HL-60 (cell line): ENCODE measurements around the gene GMDS.

ENCODE experiments used
- DNase-seq, 2 experiments: peaks; one replicate each; pipeline ENCODE4 v3.0.0-alpha.2; 2010 to 2020; ENCODE audit warnings: low read depth in 1 of 2, low spot score in 1 of 2
- H3K27ac ChIP-seq: fragments of 250-450 bp; sonication (Bioruptor Pico); replicated peaks from 2 replicates; pipeline ENCODE4 v1.5.1; 2020; ENCODE audit warnings: mild to moderate bottlenecking, moderate library complexity
- H3K27me3 ChIP-seq: fragments of 250-450 bp; sonication (Bioruptor Pico); 2 replicates; pipeline ENCODE4 v1.5.1; 2021; ENCODE audit warnings: mild to moderate bottlenecking, moderate library complexity; ENCODE audit not compliant: insufficient read depth, poor library complexity, severe bottlenecking
- H3K4me3 ChIP-seq: replicated peaks from 2 replicates; pipeline ENCODE4 v1.5.1; 2011; ENCODE audit warnings: mild to moderate bottlenecking, control low read depth, low read length; ENCODE audit not compliant: insufficient read depth
- GABPA ChIP-seq: IDR thresholded peaks from 2 replicates; pipeline ENCODE4 v1.6.1; 2012; ENCODE audit warnings: low read depth
- POLR2AphosphoS5 ChIP-seq: IDR thresholded peaks from 2 replicates; pipeline ENCODE4 v1.6.1; 2012; ENCODE audit warnings: low read depth
- SPI1 ChIP-seq: IDR thresholded peaks from 2 replicates; pipeline ENCODE4 v1.6.1; 2012; ENCODE audit warnings: low read depth, mild to moderate bottlenecking, borderline replicate concordance
- long read RNA-seq: library from polyadenylated mRNA; unstranded; transcript quantifications from one replicate; pipeline ENCODE4 v2.0.0, GENCODE V29; 2020
- TF ChIP-seq, protein P1 (sequence below): IDR thresholded peaks from 2 replicates; pipeline ENCODE4 v1.6.1; 2012; ENCODE audit warnings: low read depth; ENCODE audit not compliant: insufficient replicate concordance
- TF ChIP-seq, protein P2 (sequence below): IDR thresholded peaks from one replicate; pipeline ENCODE4 v1.5.1; 2011; ENCODE audit warnings: low read length, control low read depth, inconsistent platforms; ENCODE audit not compliant: insufficient read depth

GMDS gene
- long read RNA-seq, transcript GMDS-202 (11 exons, 1,752 nt) = major isoform, 429 of 459 reads
- long read RNA-seq, partial matches to known transcripts = 9 of 459 reads
- long read RNA-seq, other reads (novel, unspliced or antisense) = 21 of 459 reads

DNA sequence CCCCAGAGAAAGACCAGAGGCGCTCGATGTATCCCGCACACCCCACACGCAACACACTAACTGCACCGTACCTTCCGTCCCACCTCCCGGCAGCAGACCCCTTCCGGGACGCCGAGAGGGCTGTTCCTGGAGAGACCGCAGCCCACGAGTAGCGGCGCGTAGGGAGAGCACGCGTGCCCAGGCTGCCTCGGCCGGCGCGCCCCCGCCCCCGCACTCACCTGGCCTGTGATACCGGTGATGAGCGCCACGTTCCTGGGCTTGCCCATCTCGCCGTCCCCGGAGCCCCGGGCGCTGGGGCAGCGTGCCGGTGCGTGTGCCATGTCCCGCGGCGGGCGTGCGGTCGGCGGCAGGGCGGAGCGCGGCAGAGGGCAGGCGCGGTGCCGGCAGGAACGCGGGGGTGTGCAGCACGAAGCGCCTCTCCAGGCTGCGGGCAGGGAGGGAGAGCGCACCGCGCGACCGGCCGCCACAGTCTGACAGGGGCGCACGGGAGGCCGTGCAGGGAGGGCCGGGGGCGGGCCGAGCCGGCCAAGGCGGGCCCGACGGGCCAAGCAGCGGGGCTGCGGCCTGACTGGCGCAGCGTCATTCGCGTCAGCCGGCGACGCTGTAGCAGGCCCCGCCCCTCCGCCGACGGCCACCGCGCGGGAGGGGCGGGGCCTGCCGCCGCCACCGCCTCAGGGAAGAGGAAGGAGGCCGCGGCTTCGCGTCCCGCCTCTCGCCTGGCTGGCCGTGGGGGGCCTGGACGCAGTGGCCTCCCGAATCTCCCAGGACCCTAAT lies at the start of gene GMDS:
TSS of gene GMDS (minus strand) at position 503 of the 774 bp plus-strand sequence.
- TF ChIP-seq GABPA = no peak
- TF ChIP-seq, protein P1, sequence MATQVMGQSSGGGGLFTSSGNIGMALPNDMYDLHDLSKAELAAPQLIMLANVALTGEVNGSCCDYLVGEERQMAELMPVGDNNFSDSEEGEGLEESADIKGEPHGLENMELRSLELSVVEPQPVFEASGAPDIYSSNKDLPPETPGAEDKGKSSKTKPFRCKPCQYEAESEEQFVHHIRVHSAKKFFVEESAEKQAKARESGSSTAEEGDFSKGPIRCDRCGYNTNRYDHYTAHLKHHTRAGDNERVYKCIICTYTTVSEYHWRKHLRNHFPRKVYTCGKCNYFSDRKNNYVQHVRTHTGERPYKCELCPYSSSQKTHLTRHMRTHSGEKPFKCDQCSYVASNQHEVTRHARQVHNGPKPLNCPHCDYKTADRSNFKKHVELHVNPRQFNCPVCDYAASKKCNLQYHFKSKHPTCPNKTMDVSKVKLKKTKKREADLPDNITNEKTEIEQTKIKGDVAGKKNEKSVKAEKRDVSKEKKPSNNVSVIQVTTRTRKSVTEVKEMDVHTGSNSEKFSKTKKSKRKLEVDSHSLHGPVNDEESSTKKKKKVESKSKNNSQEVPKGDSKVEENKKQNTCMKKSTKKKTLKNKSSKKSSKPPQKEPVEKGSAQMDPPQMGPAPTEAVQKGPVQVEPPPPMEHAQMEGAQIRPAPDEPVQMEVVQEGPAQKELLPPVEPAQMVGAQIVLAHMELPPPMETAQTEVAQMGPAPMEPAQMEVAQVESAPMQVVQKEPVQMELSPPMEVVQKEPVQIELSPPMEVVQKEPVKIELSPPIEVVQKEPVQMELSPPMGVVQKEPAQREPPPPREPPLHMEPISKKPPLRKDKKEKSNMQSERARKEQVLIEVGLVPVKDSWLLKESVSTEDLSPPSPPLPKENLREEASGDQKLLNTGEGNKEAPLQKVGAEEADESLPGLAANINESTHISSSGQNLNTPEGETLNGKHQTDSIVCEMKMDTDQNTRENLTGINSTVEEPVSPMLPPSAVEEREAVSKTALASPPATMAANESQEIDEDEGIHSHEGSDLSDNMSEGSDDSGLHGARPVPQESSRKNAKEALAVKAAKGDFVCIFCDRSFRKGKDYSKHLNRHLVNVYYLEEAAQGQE = no peak
- peak; percentile 61 for TF ChIP-seq POLR2AphosphoS5
- Histone ChIP-seq H3K27ac (peak within 1 kb of the TSS; percentile 77), H3K4me3 (peak within 1 kb of the TSS; percentile 99), H3K27me3 (no peaks in the 10 kb centered on the region)
- DNase-seq = peak; percentile 72 to 77

DNA sequence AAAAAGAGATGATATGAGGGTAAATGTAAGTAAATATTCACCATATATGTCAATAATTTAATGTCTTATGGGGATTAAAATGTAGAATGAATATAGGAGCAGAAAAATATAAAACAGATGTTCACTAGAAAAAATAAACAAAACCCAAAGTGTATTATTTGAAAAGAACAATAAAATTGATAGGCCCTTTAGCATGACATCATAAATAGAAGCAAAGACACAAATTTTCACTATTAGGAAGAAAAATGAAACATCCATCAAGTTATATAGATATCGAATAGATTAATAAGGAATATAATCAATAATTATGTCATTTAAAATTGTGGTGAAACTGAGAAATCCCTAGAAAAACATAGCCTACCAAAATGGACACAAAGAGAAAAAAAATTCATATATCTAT lies 40.1 kb upstream of the GMDS start:
- TF ChIP-seq, protein P1 = no peak
- TF ChIP-seq SPI1 = no peak
- no peak for TF ChIP-seq GABPA
- TF ChIP-seq, protein P2, sequence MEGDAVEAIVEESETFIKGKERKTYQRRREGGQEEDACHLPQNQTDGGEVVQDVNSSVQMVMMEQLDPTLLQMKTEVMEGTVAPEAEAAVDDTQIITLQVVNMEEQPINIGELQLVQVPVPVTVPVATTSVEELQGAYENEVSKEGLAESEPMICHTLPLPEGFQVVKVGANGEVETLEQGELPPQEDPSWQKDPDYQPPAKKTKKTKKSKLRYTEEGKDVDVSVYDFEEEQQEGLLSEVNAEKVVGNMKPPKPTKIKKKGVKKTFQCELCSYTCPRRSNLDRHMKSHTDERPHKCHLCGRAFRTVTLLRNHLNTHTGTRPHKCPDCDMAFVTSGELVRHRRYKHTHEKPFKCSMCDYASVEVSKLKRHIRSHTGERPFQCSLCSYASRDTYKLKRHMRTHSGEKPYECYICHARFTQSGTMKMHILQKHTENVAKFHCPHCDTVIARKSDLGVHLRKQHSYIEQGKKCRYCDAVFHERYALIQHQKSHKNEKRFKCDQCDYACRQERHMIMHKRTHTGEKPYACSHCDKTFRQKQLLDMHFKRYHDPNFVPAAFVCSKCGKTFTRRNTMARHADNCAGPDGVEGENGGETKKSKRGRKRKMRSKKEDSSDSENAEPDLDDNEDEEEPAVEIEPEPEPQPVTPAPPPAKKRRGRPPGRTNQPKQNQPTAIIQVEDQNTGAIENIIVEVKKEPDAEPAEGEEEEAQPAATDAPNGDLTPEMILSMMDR = no peak
- no peak for TF ChIP-seq POLR2AphosphoS5
- H3K4me3 ChIP-seq = no peak overlapping the region
- no peak overlapping the region for H3K27ac ChIP-seq
- no peak for DNase-seq
- no peaks in the 10 kb centered on the region for H3K27me3 ChIP-seq

DNA sequence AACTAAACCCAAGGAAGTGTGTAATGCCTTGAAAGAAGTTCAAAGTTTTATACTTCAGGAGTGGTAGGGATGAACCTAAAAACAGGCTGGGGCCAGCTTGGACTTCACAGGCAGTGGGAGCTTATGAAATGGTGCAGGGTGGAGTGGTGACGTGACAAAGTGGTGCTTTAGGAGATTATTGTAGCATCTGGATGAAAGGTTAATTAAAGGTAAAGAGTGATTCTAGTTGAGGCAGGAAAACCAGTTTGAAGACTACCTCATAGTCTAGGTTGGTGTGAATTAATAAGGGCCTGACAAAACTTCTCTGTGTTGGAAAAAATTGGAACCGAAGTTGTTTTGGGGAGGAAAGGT lies 30.5 kb upstream of the GMDS start:
- TF ChIP-seq, protein P1 = no peak
- TF ChIP-seq GABPA = no peak
- TF ChIP-seq, protein P2 = no peak
- TF ChIP-seq SPI1 = no peak
- no peak for TF ChIP-seq POLR2AphosphoS5
- H3K4me3 ChIP-seq = no peak overlapping the region
- DNase-seq = no peak
- H3K27ac ChIP-seq = no peak overlapping the region
- H3K27me3 ChIP-seq = no peaks in the 10 kb centered on the region
